CD4-positive, alpha-beta T cell treated with Interleukin-4 for 4 hours (primary cell): ENCODE measurements around the gene NR2E3.

Source experiments
- DNase-seq: peaks from one replicate; pipeline ENCODE4 v3.0.0-alpha.2; 2020

The NR2E3 gene

DNA sequence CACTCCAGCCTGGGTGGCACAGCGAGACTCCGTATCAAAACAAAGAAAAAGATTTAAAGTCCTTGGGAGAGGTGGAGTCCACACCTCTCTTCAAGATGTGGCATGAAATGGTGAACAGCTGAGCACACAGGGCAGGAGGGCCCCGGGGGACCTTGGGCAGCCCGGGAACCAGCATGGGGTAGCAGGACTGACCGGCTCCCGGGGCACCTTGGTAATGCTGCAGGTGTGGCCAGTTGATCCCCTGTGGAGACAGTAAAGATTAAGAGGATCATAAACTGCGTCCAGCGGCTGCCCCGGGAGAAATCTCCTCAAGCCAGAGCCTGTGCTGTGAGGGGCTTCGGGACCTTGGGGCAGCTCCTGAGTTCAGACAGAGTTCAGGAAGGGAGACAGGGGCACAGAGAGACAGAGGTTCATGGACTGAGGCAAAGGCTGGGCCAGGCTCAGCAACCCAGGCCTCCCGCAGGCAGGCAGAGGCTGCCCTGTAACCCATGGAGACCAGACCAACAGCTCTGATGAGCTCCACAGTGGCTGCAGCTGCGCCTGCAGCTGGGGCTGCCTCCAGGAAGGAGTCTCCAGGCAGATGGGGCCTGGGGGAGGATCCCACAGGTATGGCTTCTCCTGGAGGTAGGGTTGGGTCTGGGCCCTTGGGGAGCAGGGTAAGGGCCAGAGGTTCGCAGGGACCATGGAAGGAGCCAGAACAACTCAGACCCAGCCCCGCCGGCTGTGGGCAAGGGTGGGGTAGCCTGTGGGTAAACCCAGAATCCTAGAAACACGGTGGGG is at the start of gene NR2E3:
TSS of gene NR2E3 (plus strand) at position 299 of the 780 bp plus-strand sequence. CDS start at position 489, 190 bp downstream.
- DNase-seq = no peak

DNA sequence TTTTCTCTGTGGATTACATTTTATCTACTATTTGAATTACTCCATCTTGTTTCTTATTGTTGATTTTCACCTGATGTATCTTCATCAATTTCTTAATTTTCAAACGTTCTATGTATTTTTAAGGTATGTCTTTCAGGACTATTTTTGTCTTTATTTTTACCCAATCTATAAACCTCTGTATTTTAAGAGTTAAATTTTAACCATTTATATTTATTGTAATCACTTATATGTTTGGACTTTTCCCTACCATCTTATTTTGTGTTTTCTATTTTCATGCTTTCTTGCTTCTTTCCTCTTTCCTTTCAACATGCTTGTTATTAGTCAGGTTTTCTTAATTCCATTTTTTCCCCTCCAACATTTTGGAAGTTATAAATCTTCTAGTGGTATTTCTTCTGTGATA is 49.5 kb upstream of the NR2E3 start:
- DNase-seq = no peak

DNA sequence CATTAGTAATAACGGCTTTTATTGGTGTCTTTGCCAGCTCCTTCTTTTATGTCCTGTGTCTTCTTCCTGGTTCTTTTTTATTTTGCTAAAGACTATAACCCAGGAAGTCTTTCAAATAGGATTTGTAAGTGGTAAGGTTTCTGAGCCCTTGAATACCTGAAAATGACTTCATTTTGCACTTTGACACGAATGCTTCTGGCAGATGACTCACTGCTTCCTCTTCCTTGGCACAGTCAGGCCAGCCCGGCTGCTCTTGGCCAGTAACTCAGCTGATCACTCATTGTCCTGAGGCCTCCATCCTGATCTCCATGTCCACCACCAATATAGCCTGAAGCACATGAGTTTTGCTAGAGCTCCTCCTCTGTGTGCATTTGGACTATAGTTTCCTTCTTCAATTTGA is 48.7 kb upstream of the NR2E3 start:
- no peak for DNase-seq

DNA sequence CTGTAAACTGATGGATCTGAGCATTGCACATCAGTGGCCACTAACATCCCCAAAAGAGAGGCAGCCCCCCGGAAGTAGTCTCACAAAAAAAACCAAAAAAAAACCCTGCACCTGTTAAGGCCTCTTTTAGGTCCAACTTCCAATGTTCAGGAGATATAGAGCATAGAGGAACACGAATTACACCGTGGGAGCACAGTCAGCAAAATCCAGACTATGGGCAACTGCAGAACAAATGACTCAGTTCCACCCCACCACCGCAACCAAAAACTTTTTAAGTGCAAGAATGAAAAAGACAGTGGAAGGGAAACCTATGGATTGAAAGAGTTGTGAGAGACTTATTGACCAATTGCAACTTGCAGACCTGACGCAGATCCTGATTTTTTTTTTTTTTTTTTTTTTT is 42.2 kb upstream of the NR2E3 start:
- no peak for DNase-seq

DNA sequence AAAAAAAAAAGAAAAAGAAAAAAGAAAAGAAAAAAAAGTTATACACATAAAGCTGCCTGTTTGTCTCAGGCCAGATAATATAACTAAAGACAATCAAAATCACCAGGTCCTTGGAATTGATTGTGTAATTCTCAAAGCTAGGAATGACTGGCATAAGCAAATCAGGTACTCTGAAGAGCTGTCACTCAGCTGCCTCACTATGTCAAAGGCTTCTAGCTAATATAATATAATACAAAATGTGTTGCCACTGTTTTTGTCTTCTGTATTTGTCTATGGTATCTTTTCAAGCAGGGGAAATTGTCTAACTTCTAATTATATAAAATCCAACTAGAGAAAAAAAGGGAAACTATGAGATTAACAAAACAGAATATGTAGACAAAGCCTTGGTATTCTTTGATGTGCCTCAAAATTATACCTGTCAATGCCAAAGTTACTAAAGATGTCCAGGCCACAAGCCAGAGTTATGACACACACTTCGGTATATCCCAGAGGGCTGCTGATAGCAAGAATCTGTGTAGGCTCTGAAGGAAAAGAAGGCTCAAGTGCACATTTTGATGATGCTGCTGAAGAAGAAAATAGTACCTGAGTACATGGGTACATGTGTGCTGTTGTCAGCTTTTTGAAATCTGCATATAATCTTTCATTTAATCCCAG is 37.0 kb upstream of the NR2E3 start:
- no peak for DNase-seq

DNA sequence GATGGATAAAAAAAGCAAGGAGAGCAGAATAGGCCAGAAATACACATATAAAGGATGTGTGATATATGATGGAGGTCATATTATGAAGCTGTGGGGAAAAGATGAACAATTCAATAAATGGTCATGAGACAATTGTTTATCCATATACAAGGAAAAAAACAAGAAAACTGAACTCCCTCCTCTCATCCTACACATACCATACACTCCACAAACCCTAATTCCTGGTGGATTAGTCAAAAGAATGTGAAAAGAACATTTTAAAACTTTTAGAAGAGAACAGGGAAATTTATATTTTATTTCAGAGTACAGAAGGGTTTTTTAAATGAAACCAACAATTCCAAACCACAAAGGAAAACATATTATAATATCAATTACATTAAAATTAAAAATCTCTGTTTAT is 34.5 kb upstream of the NR2E3 start:
- DNase-seq = no peak

DNA sequence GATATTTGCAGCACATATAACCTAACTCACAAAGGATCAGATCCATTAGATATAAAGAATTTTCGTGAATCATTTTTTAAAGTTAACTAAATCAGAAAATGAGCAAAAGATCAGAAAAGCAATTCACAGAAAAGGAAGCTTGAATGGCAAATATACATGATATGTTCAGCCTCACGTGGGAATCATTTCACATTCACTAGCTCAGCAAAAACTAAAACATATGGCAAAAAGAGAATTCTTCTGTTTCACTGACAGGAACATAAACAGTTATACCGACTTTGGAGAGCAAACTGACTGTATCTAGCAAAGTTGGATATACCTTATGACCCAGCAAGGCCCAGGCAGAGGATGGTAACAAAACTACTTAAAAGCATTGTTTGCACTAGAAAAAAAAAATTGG is 34.0 kb upstream of the NR2E3 start:
- DNase-seq = no peak

DNA sequence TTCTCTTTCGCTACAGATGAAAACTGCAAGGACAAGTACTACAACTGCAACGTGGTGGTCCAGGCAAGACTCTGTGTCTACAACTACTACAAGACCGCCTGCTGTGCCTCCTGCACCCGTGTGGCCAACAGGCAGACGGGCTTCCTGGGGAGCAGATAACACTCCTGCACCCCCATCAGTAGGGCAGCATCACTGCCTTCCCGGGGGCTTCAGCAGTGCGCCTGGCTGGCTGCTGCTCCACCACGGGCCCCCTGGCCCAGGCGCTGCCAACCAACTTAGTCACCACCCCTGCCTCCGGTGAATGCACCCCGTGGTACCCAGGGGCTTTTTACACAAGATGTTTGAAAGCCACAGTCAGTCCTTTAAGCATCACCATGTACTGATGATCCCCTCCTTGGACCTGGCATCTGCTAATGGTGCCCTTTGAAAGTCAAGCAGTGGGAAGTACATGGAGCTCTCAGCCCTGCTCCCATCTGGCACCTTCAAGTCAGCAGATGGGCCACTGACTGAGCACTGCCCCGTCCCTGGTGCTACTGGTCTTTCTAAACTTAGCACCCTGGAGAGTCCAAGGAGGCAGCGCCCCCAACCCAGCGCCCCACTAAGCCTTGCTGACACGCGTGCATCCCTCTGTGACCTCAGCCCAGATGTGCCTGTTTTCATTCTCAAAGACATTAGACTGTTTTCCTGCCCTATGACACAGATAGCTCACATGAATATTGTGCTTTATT is 33.0 kb upstream of the NR2E3 start:
- no peak for DNase-seq

DNA sequence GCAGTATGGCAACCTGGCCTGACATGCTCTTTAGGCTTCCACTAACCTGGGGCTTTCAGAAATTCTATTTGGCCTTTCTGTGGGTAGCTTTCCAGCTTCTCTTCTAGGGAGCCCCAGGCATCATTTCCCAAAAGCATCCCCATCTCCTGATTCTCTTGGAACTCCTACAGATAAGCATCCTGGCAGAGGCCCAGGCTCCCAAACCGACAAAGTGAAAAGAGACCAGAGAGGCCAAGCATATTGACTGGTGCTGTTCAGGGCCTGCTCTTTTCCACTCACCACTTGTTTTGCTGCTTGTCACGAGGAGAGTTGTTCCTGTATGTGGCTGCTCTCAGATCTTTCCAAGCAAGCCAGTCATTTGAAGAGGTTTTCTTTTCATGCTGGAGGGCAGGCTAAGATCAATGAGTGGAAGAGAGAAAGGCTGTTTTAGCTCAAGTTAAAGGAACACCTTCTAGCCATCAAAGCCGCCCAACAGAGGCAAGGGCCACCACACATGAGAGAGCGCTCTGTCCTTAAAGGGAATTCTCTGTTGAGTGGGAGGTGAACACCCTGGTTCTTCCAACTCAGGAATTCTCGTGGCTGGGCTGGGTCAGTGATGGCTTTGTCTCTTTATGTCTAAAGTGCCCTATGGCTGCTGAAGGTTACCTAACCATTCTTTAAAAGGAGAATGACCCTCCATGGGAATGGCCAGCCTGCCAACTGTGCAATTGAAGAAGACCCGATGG is 31.1 kb upstream of the NR2E3 start:
- DNase-seq = no peak

DNA sequence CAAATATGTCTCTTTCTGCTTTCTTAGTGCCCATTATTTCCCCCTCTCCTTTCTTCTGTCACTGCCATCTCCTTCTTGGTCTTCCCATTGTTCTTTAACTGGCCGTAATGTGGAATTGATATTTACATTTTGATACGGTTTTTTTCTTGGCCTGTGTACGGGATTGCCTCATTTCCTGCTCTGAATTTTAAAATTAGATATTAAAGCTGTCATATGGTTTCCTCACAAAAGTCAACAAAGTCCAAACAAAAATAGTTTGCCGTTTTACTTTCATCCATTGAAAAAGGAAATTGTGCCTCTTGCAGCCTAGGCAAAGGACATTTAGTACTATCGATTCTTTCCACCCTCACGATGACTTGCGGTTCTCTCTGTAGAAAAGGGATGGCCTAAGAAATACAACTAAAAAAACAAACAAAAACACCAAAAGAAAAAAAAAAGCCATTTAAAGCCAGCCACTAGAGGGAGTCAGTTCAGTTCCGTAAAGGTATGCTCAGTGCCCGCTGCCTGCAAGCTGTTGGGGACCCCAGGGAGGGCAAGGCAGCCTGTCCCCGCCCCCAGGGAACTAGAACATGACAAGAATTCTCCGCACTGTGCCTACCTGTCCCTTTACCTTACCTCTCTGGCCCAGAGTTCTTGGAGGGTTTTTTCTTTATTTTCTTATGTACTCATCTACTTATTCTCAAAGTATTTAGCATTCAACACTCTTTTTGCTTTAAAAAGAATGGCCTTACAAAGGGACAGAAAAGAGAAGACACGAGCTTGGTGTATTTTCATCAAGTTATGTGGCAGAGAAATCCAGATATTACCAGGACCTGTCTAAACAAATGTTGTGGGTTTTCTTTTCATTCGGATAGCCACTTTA is 30.0 kb upstream of the NR2E3 start:
- peak; percentile 29 for DNase-seq

DNA sequence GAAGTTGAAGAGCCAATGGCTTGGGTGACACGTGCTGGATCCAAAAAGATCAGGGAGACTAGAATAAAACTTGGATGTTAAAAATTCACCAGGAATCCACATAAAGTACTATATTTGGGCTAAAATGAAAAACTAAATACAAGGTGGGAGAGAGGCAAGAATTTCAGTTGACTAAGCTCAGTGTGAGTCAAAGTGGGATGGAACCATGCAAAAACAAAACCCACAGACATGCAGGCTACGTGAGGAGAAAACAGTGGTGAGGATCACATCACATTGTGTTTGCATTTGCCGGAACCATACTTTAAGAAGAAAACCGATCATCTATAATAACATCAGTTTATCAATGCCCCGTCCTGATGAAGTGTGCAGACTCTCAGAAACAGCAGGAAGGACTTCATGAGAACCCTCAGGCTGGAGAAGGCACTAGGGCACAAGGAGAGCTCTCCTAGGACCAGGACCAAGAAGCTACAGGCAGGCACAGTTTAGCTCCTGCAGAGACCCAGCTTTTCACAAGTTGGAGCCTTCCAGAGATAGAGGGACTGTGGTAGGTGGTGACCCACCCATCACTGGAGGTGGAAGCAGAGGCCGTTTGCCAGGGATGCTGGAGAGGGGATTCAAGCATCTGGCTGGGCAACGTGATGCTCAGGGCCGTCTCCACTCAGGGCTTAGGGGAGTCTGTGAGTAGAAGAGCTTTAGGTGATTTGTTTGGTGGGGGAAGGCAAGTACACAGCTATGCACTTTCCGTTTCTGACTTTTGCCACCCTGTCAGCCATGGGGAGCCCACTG is 29.0 kb upstream of the NR2E3 start:
- DNase-seq = no peak

DNA sequence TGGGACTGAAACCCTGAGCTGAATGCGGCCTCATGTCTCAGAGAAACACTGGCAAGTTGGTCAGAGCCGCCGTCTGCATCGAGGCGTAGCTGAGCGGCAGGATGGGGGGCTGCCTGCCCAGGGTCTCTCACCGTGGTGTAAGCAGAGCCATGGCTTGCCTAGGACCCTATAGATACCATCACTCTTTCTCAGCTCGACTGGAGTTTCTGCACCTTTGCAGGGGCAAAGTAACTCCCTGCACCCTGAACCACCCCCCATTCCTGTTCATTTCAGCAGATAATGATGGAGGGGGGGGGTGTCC is 28.4 kb upstream of the NR2E3 start:
- no peak for DNase-seq

DNA sequence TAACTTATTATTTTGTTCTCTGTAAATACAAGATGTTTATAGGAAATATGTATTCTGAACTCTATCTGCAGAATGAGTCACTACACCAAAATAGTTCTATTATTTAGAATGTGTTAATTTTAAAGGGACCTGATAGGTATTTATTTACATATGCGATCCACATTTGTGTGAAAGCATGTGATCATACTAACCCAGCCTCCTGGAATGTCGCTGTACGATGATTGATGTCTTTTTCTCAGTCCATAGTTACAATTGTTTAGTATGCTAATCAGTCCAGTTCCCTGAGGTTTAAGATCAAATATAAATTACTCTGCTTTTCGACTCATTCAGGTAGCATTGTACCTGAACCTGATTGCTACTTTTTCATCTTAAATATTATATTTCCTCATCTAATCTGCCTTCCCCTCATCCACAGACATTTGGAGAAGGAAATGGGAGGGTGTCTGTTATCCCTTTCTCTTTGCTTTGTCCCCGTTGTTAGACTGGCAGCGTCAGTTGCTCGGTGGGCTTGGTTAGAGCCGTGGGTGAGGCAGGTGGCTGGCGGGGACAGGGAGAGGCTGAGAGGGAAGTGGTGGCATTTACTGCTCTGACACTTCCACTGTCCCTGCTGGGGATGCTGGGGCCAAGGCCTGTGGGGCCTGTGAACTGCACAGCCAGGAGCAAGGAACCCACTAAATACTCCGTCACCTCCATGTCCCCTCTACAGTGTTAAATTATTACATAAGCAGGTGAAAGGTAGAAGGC is 27.8 kb upstream of the NR2E3 start:
- DNase-seq = no peak

DNA sequence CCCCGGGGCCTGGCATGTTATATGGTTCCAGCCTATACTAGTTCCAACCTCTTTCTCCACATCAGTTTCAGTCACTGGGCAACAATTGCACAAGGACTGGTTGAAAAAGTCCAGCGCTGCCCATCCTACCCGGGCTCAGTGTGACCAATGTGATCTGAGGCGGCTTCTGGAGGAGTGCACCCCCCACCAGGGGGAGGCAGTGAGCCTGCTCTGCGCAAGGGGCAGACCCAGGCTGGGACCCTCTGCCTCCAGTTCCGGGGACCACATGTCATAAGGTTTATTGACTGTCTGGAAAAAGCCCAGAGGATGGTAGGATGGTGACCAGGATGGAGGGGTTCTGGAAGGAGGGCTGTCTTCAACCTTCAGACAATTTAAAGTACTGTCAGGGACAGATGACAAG is 25.6 kb upstream of the NR2E3 start:
- no peak for DNase-seq

DNA sequence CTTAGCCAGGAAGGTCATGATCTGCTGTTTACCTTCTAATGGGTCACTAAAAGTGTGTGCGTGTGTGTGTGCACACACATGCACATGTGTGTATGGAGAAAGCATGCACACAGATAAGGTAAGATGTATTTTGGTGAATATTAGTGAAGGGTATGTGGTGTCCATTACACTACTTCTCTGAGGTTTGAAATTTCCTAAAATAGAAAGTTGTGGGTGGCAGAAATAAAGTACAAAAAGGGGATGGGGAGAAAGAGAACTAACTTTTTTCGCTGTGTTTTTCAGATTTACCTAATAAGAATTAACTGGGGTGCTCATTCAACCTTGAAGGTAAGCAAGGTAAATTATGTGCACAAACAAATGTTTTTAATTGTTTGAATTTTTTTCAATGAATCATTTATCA is 24.4 kb upstream of the NR2E3 start:
- DNase-seq = no peak

DNA sequence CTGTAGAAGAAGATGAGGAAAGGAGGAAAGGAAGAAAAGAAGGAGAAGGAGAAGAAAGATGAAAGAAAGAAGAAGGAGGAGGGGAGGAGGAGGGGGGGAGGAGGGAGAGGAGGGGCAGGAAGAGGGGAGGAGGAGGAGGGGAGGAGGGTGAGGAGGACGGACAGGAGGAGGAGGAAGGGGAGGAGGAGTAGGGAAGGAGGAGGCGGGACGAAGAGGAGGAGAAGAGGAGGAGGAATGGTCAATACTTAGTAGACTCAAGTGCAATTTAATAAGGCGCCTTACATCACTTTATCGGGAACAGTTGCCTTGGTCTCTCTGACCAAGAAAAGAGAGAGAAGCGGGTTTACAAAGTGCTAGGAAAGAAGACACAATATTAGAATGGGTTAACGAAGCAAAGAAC is 23.7 kb upstream of the NR2E3 start:
- no peak for DNase-seq

DNA sequence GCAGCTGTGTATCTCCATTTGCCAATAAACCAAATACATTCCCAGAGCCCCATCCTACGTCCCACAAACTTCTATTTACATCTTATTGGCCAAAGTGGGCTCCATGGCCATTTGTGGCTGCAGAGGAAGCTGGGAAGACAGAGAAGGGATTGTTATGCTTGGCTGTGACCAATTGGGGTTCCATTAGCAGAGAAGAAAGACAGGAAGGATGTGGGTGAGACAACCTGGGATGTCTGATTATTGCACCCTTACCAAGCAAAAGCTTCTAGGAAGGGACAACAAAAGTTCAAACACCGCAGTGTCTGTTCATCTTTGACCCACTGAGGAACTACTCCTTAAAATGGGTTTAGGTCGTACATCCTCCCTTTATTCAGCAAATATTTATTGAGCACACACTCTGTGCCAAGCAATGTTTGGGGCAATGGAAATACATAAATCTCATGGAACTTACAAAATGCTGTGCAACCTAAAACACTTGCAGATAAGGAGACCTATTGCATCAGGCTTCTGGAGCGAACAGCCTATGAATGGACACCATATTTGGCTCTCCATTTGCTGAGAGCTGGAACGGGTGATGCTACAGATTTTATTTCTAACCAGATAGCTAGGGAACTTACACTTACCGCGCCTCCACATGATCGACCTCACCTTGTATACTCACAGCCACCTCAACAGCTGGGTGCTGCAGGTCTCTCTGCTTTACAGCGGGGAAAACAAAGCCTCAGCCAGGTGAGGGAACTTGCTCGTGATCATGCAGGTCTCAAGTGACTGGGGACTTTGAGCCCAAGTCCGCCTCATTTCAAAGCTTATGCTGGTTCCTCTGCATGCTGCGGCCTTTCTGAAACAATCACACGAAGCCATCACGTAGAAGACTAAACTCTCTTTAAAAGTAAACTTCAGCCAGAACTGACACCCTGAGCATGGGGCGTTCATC is 21.4 kb upstream of the NR2E3 start:
- no peak for DNase-seq

DNA sequence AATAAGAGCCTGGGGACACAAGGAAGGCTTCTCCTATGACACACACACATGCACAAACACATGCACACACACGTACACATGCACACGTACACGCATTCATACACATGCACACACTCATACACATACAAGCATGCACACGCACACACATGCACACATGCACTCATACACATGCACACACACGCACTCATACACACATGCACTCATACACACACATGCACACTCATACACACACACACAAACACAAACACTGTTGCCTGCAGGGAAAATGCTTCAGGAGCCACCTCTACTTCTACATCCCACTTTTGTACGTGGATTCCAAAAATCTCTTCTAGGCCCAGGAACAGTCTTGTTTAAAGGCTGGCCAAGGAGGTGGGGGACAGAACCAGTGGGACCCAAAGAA is 20.7 kb upstream of the NR2E3 start:
- no peak for DNase-seq

DNA sequence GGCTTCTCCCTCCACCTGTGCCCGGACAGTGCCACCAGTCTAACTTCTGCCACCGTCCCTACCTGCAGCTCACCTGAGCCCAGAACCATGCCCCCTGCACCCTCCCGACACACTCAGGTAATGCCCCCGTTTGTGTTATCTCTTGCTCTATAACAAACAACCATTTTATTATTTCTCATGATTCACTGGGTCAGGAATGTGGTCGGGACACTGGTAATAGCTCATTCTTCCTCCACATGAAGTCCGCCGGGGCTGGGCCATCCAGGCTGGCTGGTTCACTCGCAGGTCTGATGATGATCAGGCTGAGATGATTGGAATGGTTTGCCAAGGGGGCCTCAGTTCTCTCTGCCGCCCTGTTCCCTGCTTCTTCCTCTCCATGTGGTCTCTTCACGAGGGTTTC is 20.3 kb upstream of the NR2E3 start:
- no peak for DNase-seq

DNA sequence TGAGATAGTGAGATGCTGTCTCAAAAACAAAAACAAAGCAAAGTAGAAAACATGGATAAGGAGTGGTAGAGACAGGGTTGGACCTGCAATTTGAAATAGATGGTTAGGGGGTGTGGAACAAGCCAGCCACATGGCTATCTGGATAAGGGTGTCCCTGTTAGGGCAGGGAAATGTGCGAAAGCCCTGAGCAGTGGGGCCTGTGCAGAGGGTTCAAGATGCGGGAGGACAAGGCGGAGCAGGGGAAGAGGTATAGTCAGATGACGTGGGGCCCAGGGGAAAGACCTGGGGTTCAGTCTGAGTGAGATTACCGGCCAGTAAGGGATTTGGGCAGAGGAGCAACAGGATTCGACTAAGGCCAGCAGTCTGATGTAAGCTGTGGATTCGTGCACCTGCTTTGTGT is 18.4 kb upstream of the NR2E3 start:
- DNase-seq = no peak
